HG03045 (cell line): ENCODE data around the gene ELFN1.

Source experiments
- ATAC-seq: cut with Tn5 transposase; IDR thresholded peaks from one replicate; pipeline ENCODE4 v1.9.1; 2021; ENCODE audit warnings: mild to moderate bottlenecking, moderate library complexity; ENCODE audit not compliant: unreplicated experiment

The ELFN1 gene

DNA sequence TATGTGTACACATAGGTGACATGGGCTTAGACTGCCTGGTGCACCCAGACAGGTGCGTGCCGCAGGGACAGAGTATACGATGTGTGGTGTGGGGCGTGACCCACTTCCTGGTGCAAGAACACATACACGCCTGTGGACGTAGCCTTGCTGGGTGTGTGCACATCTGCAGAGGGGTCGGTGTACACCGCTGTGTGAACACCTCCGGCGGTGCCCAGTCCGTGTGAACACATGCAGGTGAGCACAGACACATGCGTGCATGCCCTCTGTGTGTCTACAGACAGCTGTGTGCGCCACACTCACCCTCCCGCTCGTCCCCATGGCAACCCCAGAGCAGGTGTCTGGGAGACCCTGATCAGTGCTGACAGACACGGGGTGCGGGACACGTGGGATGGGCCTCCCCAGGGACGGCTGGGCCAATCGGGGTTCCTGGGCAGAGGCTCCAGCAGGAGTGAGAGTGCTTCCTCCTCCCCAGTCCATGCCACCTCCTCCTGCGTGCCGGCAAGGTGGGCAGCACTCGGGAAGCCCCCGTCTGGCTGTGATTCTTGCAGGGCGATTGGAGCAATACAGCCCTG, 23.4 kb downstream of the ELFN1 start:
- no peak for ATAC-seq

DNA sequence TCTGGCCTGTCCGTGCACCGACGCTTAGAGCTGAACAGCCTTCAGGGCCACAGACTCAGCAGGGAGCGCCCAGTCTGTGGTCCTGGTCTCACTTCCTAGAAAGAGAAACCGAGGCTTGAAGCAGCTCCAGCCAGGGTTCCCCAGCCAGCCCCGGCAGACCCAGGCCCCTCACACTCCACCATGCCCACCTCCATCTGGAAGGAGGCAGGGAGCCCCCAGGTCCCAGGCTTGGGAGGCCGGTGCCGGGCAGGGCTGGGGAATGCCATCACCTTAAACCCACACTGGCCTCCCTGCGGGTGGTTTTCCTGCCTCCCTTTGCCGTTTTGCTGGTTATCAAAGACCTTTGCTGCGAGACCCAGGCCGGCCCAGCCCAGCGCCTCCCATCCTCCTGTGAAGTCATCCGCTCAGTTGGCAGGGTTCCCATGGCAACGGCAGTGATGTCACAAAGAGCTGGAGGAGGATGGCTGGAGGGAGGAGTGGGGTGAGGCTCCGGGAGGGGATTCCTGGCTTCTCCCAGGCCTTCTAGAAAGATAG, 24.0 kb downstream of the ELFN1 start:
- ATAC-seq = no peak

DNA sequence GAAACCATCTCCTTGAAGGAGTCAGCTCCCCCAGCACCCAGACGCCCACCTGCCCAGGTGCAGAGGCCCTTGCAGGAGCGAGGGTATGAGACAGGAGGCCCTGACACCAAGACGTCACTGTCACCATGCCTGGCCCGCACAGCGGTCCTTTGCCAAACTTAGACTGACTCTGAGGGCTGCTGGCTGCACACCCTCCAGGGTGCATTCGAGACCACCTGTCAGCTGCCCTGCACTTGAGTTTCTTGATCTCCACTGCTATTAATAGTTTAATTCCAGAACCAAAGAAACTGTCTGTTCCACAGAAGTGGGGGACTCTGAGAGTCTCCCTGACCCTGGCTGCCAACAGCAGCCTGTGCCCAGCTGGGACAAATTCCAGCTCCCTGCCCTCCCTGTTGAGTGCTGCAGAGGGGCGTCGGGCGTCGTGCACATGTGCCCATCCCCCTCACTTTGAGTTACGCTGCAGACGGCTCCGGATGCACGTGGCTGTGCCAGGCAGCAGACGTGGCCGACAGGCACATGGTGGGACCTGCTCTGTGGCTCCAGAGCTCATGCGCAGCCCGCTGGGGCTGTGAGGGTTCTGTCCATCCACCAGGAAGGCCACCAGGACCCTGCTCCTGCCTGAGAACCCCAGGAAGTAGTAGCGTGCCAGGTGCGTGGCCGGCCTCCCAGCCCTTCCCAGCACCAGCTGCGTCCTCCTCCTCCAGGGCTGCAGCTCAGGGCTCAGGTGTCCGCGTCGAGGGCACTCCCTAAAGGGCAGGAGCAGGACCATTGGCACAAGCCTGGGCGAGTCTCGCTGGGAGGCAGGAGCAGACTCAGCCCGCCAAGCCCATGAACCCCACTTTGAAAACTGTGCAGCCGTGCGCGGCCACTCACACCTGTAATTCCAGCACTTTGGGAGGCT, 24.8 kb downstream of the ELFN1 start:
- no peak for ATAC-seq

DNA sequence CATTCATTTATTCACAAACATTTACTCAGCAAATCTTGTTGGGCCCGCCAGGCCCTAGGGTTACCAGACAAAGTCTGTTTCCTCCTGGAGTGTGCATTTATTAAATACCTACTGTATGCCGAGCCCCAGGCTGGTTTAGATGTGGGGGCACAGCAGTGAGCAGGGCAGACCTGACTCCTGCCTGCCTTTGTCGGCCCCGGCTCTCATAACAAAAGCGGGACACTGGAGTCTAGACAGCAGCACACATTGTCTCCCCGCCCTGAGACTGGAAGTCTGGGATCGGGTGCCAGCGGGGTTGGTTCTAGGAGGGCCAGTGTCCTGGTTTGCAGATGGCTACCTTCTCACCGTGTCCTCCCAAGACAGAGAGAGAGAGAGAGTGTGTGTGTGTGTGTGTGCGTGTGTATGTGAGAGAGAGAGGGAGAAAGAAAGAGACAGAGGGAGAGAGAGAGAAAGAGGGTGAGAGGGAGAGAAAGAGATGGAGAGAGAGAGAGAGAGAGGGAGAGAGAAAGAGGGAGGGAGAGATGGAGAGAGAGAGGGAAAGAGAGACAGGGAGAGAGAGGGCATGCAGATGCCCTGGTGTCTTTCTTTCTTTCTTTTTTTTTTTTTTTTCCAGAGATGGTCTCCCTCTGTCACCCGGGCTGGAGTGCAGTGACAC, 25.9 kb downstream of the ELFN1 start:
- no peak for ATAC-seq

DNA sequence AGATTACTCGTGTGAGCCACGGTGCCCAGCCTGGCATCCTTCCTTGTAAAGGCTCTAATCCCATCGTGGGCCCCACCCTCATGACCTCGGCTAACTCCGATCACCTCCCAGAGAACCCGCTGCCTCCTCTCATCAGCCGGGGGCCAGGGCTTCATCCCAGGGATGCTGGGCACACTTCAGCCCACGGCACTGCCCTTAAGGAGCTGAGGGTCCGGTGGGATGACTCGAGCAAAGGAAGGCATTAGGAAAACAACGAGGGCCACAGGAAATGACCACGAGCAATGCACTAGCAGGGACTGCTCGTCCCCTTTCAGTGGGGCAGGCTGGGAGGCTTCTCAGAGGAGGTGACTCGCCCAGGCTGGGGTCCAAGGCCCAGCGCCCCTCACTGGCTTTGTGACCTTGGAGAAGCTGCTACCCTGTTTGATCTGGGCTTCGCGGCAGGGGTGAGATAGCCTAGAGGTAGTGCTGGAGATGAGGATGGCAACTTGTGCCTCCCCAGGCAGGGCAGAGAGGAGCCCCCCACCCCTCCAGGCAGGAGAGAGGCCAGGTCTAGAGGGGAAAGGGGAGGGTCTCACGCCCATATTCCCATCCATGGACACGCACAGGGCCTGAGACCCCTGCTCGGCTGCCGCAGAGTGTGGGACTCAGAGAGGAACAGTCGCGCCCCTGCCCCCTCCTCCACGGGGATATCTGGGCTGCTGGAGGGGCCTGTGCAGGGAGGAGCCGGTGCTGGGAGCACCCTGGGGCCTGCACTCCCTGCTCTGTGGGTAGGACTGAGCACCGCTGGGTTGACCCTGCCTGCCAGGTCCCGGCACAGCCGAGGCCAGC, 26.8 kb downstream of the ELFN1 start:
- no peak for ATAC-seq

DNA sequence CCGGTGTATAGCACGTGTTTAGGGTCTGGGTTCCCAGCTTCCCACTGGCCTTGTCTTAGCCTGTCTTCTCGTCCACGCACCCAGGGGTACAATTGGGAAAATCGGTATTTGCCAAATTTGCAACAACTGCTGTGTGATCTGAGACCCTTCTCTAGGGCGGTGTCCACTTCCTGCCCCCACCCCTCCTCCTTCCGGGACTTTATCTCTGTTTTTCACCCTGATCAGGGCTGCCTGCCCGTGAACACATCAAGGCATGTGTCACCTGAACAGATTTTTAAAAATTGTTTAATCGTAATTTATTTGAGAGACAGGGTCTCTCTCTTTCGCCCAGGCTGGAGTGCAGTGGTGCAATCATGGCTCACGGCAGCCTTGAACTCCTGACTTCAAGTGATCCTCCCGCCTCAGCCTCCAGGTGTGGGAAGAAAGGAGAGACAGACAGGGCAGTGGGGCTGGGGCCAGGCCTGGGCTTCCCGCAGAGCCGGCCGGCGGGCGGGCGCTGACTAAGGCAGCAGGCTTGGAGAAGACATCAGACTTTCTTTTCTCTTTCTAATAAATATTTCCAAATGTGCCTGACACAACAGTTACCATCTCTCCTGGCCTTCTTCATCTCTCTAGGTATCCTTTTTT, 27.5 kb downstream of the ELFN1 start:
- ATAC-seq = no peak

DNA sequence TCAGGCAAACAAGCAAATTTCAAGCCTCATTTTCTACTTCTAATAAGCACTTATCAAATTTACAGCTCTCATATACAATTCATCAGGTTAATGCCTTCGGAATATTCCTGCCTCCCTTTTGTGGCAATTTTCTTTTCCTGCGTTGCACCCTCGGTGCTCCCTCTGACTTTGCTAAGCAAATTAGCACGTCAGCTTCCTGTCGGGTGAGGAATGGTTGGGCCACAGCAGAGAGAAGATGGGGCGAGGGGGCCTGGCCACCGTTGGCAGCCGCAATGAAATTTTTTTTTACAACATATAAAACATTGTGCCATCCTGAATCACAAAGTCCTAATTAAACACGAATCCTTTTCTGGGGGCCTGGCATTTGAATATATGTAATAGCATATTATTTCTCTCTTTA, 28.1 kb downstream of the ELFN1 start:
- ATAC-seq = no peak

DNA sequence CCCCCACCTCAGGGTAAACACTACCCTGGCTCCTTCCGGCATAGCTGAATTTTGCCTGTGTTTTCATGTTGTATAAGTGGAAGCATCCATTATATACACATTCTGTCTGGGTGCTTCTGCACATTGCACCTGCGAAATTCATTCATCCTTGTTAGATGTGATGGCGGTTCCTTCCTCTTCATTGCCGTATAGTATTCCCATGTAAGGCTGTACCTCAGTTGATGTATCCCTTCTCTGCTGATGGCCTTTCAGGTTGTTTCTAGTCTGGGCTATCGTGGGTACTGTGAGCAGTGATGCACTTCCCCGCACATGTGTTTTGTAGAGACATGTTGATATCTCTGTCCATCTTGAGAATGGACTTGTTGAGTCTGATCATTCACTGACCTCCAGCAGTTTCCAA, 28.9 kb downstream of the ELFN1 start:
- no peak for ATAC-seq

DNA sequence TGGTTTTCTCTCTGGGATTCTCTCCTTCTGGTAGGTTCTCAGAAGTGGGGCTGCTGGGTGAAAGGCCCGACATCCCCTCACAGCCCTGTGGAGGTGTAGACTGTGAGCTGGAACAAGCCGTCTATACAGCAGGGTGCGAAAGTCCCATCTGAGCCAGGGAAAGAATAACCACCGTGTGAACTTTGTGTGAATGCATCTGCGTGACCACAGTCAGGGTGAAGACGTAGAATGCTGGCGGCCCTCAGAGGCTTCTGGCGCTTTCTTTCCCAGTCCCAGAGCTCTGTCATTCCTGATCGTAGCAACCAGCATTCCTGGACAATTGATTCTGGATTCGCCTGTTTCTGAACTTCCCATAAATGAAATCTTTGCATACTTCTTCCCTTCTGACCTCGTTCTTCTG, 30.0 kb downstream of the ELFN1 start:
- ATAC-seq = no peak

DNA sequence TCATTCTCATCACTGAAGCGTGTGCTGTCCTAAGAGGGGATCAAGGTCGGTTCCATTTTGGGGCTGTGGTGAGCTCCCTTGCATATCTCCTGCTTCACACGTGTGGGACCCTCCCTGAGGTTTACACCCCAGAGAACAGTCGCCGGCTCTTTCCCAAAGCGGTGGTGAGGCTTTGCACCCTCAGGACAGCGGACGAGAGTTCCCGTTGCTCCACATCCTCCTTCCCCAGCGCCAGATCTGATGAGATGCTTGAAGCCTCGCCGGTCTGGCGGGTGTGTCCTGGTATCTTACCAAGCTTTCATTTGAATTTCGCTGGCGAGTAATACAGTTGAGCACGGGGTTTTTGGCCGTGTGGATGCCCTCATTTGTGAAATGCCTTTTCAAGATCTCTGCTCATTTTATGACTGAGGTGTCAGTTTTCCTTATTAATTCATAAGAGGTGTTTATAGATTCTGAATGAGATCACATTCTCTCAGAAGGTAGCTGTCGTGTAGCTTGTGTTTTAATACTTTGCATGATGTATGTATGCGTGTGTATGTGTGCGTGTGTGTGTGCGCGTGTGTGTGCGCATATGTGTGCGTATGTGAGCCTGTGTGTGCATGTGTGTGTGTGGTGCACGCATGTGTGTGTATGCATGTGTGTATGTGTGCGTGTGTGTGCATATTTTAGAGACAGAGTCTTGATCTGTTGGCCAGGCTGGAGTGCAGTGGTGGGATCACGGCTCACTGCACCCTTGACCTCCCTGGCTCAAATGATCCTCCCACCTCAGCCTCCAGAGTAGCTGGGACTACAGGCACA, 30.7 kb downstream of the ELFN1 start:
- ATAC-seq = no peak

DNA sequence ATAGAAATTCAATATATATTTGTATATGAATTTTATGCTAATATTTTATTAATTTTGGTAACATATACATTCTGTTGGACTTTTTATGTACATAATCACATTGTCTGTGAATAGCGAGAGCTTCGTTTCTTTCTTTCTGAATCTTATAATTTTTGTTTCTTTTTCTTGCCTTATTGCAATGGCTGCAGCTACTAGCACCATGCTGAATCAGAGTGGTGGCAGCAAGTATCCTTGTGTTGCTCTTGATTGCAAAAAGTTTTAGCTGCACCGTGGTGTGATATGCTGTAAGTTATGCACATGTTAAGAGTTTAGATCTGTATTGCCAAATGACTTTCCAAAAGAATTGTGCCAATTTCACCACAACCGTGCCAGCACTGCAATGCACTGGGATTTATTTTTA, 32.6 kb downstream of the ELFN1 start:
- no peak for ATAC-seq

DNA sequence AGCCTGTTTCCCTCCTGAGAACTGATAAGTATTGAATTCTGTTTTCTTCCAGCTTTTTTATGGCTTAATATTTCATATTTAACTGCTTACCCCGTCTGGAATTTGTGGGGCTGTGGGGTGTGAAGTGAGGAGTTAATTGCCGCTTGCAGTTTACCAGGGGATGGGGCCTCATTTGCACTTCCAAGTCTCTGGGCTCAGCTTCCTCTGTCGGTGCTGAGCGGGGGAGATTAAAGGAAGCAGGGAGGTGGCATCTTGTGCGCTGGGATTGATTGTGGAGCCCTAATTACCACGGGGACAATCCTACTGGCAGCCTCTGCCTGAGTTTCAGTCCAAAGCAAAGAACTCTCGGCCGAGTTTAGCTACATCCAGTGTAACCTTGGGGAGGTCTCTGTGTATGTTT, 33.4 kb downstream of the ELFN1 start:
- ATAC-seq = no peak

DNA sequence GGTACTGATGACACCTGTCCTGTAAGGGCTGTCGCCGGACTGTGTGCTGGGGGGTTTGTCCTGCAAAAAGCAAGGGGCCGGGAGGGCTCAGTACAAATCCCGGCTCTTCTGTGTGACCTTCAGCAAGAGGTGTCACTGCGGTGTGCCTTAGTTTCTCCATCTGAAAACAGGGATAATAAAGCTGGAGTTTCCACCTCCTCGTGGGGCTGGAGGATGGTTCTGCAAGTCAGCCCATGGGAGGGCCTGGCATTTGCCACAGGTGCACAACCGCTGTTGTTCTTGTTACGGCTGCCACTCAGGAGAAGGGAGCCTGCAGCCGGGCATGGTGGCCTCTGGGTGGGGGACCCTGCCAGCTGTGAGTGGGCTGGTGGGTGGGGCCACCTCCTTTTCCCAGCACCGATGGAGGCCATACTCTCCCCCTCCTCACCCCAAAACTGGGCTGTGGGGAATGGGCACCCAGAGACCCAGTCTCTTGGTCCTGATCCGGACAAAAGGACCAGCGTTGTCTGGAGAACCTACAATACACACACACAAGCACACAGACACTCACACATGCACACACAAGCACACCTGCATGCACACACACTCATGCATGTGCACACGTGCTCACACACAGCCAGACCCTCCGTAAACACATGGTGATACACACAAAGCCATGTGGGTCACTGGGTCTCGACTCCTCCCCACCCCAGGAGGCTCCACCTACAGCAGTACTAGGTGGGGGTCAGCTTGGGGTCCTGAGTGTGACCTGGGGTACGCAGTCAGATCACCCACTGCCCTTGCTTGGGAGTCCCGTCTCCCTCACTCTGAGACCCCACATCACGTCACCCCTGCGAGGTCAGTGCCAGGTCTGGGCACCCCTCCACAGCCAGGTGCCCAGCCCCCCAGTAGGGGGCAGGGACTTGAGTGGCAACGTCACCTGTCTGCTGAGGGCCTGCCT, 34.1 kb downstream of the ELFN1 start:
- ATAC-seq = no peak

DNA sequence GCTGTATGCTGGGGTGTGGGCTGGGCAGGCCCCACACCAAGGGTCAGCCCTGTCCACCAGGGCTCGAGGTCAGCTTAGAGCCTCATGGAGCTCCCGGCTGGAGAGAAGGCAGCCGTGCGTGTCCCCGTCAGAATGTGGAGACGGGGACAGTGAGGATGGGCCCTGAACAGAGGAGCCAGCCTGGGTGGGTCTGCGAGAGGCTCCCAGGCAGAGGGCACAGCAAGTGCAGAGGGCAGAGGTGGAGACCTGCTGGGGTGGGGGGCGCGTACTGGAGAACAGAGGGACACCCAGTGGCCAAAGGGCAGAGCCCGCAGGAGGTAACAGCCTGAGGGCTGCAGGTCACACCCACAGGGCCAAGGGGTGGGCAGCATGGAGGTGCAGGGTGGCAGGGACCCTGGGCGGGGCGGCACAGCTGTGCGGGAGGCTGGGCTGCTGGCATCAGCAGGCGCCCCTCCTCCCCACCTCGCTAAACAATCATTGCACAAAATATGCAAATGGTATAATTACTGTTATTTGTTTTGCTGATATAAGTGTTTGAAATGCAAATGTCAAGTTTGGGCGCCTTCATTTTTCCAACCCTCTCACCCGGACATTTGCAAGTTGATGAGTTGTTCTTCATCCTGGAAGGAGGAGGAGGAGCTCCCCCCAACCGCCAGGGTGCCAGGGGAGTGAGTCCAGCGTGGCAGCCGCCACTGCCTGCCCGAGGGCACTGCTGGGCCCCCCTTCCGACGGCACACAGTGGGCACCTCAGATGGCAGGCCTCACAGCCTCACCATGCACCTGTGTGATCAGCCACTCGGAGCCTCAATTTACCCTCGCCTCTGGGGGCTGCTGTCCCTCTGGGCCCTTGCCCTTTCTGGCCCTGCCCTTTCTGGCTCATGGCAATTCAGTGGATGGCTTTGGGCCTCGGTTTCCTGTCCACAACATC, 35.0 kb downstream of the ELFN1 start:
- ATAC-seq = no peak

DNA sequence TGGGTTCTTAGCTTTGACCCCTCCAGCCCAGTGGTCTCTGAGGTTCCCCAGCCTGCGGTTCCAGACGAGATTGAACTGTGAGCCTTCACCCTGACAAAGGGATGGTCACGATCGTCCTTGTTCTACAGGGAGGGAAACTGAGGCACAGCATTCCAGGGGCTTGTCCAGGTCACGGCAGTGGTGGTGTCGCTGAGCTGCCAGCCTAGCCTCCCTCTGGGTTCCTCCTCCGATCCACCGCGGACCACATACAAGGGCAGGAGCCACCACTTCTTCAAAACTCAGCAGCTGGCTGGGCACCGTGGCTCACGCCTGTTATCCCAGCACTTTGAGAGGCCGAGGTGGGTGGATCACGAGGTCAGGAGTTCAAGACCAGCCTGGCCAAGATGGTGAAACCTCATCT, 35.8 kb downstream of the ELFN1 start:
- ATAC-seq = no peak

DNA sequence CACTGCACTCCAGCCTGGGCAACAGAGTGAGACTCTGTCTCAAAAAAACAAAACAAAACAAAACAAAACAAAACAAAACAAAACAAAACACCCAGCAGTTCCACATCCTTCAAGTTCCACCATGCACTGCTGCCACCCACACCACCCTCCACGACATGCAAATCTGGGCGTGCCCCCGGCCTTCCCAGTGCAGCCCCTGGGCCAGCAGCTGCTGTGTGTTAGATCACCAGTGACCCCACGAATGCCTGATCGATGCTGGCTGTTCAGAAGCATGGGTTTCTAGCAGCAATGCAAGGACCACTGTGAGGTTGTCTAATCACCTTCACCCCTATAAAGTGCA, 36.3 kb downstream of the ELFN1 start:
- ATAC-seq = no peak

DNA sequence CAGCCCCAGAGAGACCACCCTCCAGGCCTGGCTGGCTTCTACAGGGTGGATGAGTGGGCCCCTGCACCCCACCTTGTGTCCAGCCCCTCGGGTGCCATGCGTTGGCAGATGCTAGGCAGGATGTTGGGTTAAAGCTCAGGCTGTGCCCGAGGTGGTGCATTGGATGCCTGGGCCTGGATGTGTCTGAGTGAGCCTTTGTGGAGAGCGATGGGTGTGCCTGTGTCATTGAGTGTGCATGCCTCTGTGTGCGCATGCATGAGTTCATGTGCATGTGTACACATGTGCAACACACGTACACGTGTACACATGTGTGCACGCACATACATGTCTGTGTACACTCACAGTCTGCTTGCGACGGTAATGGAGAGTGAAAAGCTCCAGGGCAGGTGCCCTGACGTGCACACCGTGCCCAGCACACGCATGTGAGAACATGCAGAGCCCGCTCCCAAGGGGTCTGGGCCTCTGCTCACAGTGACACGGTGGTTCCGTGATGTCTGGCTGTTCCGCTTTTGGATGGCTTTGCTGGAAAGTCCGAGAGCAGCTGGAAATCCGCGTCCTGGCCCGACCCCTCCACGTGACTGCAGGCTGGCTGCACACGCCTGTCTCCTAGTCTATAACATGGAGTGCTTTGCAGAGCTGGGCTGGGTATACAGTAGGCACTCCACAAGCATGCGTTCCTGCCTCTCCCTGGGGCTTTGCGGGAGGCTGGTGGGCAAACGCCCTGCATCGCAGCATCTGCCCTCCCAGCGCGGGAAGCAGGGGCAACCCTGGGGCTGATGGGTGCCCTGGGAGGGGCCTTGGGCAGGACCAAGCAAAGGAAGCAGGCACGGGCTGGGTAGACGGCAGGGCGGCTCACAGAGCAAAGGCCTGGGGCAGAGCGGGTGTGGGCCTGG, 36.9 kb downstream of the ELFN1 start:
- no peak for ATAC-seq
